BLaER1 treated with 17β-estradiol and CSF1 and Interleukin-3, amounts not matched to agents 10 nM and 100 nM (cell line): ENCODE results near the gene STAMBPL1.

Source experiments
- H3K27ac ChIP-seq, 11 experiments: shearing (Covaris generic); formaldehyde crosslinking; 2 replicates each; pipeline ENCODE4 v1.8.1; 2022
- H3K27me3 ChIP-seq, 11 experiments: shearing (Covaris generic); formaldehyde crosslinking; 2 replicates each; pipeline ENCODE4 v1.8.1; 2022
- H3K36me3 ChIP-seq, 11 experiments: shearing (Covaris generic); formaldehyde crosslinking; 2 replicates each; pipeline ENCODE4 v1.8.1; 2022
- H3K4me1 ChIP-seq, 10 experiments: shearing (Covaris generic); formaldehyde crosslinking; 2 replicates each; pipeline ENCODE4 v1.8.1; 2022
- H3K4me2 ChIP-seq, 11 experiments: shearing (Covaris generic); formaldehyde crosslinking; 2 replicates each; pipeline ENCODE4 v1.8.1; 2022
- H3K4me3 ChIP-seq, 10 experiments: shearing (Covaris generic); formaldehyde crosslinking; 2 replicates each; pipeline ENCODE4 v1.8.1; 2022
- H3K9ac ChIP-seq, 11 experiments: shearing (Covaris generic); formaldehyde crosslinking; 2 replicates each; pipeline ENCODE4 v1.8.1; 2022
- H3K9me3 ChIP-seq, 11 experiments: shearing (Covaris generic); formaldehyde crosslinking; replicated peaks in 1 of 11; 2 replicates each; pipeline ENCODE4 v1.8.1; 2022
- H4K20me1 ChIP-seq, 11 experiments: shearing (Covaris generic); formaldehyde crosslinking; 2 replicates each; pipeline ENCODE4 v1.8.1; 2022
- Cebpa-rat ChIP-seq, 11 experiments: shearing (Covaris generic); IDR thresholded peaks; 2 replicates each; pipeline ENCODE4 v1.8.1; 2022

The STAMBPL1 gene

DNA sequence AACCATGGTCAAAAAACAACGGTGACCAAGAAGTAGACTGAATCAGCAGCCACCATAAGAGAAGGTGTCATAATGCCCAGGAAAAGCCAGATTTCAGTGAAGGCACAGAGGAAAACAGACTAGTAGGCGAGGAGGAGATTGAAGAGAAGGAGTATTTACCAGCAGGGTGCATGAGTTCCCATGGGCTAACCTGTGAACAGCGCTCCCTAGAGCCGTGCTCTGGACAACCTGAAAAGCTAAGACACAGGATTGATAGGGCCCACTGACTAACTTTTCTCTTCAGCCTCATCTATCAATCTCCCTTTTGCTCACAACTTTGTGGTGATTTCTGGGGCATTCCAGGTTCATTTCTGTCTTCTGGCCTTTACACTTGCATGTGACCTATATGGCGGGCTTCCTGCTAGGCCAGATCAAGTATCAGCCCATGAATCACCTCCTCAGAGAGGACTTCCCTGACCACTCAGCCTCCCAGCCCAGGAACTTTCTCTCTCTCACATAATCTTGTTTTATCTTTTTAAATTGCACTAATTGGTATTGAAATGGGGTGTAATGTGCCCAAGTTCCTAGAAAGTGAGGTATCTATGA is 41.2 kb upstream of the STAMBPL1 start:
- H3K36me3 ChIP-seq, result no peaks in the 10 kb centered on the region
- no peak overlapping the region for H3K27ac ChIP-seq
- no peak overlapping the region for H3K4me3 ChIP-seq
- no peak for TF ChIP-seq Cebpa-rat (IDR thresholded peaks at IDR 0.05)
- no peak overlapping the region for H3K9ac ChIP-seq
- no peaks in the 10 kb centered on the region for H3K27me3 ChIP-seq
- 0 out of 22 replicates have a peak, but pooled peaks cover 0 to 11% (median 0%) of the 10 kb centered on the region in 11 experiments for H4K20me1 ChIP-seq
- peaks cover under 1 to 45% (median 1%) of the 10 kb centered on the region in 10 experiments; a peak in 10 of 20 replicates for H3K4me1 ChIP-seq
- H3K9me3 ChIP-seq, result no peaks in the 10 kb centered on the region
- peak overlapping the region in 2 of 11 experiments; percentile 1 to 52; a peak in 2 of 22 replicates for H3K4me2 ChIP-seq

DNA sequence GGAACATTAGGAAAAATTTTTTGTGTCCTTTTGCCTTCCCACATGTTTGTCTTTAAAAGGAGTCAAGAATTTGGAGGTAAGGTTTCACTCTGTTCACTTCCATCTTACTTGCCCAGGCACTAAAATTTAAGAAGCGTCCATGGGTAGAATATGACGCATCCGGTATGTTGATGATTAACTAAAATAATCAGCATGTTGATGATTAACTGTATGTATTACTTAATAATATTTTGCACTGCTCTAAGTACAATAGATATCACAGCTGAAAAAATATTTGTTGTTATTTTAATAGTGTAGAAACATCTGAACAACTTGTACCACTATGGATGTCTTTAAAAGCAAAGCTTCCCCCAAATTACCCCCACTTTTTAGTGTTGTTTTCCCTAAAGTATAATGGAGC is 39.9 kb upstream of the STAMBPL1 start:
- 0 out of 22 replicates have a peak, but pooled peaks cover 0 to 2% (median 0%) of the 10 kb centered on the region in 11 experiments for H4K20me1 ChIP-seq
- H3K27ac ChIP-seq, result no peak overlapping the region
- no peak overlapping the region for H3K4me3 ChIP-seq
- H3K27me3 ChIP-seq, result no peaks in the 10 kb centered on the region
- H3K4me2 ChIP-seq, result no peak overlapping the region
- H3K9ac ChIP-seq, result no peak overlapping the region
- no peaks in the 10 kb centered on the region for H3K9me3 ChIP-seq
- H3K4me1 ChIP-seq, result peaks cover 0 to 40% (median 0%) of the 10 kb centered on the region in 10 experiments; a peak in 4 of 20 replicates
- no peaks in the 10 kb centered on the region for H3K36me3 ChIP-seq
- no peak for TF ChIP-seq Cebpa-rat (IDR thresholded peaks at IDR 0.05)

DNA sequence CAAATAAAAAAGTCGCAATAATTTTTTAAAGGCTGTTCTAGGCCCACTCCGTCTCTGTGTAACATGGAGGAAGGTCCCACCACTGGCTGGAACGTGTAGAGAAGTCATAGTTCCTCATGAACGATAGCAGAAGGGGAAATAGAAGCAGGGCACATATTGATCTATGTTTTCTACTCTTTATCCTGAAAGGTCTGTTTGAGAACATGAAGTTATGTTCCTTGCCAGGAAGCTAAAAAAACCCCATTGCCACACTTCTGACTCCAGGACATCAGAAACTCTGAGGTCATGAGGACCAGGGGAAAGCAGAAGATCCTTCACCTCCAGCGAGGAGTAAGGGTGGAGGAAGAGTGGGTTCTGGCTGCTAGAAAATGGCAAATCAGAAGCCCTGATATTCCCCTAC is 39.2 kb upstream of the STAMBPL1 start:
- Histone ChIP-seq H3K27ac (no peak overlapping the region), H4K20me1 (no peaks in the 10 kb centered on the region), H3K9me3 (no peaks in the 10 kb centered on the region), H3K4me1 (peaks cover 0 to 38% (median 0%) of the 10 kb centered on the region in 10 experiments; a peak in 4 of 20 replicates), H3K27me3 (no peaks in the 10 kb centered on the region), H3K36me3 (no peaks in the 10 kb centered on the region), H3K4me2 (peak overlapping the region in 2 of 11 experiments; percentile 30 to 36; a peak in 4 of 22 replicates), H3K4me3 (no peak overlapping the region), H3K9ac (no peak overlapping the region)
- TF ChIP-seq Cebpa-rat (IDR thresholded peaks at IDR 0.05), result no peak

DNA sequence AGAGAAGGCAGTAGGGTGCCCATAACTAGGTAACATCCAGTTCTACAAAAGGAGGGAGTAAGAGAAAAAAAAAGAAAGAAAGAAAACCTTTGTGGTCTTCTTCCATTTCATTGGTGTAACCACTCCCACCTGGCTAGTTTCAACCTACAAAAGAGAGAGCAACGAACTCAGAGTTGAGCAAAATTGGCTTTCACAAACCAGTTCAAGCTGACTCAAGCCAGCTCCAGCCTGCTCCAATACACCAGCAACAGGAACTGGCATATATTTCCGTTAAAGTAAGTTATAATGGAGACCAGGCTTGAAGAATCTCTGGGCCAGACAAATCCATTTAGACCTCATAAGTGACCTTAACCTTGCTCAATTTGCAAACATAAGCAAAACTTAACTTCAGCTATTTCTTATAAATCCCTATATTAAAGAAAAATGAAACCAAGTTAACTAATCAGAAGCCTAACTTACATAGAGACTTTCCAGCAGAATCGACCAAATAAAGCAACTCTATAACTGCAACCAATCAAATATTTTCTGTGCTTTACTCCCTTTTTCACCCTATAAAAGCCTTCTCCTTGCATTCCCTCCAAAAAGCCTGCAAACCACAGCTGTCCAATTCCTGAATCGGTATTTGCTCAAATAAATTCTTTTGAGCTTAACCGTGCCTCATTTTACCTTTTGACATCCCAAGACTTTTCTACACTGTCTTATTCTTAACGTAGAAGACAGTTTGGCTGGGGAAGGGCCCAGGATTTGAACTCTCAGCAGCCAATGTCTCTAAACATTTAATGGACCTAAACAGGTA is 38.5 kb upstream of the STAMBPL1 start:
- Histone ChIP-seq H3K9ac (no peak overlapping the region), H3K27ac (no peak overlapping the region), H3K4me3 (no peak overlapping the region), H4K20me1 (no peaks in the 10 kb centered on the region), H3K4me1 (peaks cover 0 to 33% (median 0%) of the 10 kb centered on the region in 10 experiments; a peak in 4 of 20 replicates), H3K9me3 (peaks cover 0 to 6% (median 0%) of the 10 kb centered on the region in 11 experiments; a peak in 4 of 22 replicates), H3K4me2 (peak overlapping the region in 2 of 11 experiments; percentile 30 to 36; a peak in 4 of 22 replicates), H3K27me3 (no peaks in the 10 kb centered on the region), H3K36me3 (no peaks in the 10 kb centered on the region)
- TF ChIP-seq Cebpa-rat (IDR thresholded peaks at IDR 0.05), result no peak

DNA sequence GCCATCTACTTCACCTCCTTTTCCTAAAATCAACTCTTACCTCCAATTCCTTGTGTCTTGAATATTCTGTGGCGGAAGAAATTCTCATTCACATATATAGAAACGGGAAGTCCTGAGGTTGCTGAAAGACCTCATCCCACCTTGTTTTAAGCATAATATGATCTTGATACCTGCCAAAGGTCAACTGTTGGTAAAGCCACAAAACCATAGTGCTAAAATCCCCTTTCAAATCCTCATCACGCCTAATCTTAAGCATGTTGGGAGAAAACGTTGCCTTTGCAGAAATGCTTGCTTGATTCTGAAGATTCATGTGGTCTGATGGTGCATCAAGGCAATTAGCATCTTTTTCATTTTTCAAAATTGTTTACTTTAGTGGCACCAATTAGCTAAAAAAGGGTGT is 36.9 kb upstream of the STAMBPL1 start:
- Histone ChIP-seq H3K36me3 (no peaks in the 10 kb centered on the region), H3K27me3 (no peaks in the 10 kb centered on the region), H3K9me3 (peaks cover 0 to 8% (median 0%) of the 10 kb centered on the region in 11 experiments; a peak in 4 of 22 replicates), H3K4me1 (peaks cover 0 to 28% (median 0%) of the 10 kb centered on the region in 10 experiments; a peak in 7 of 20 replicates), H3K4me3 (no peak overlapping the region), H4K20me1 (no peaks in the 10 kb centered on the region), H3K9ac (no peak overlapping the region), H3K4me2 (no peak overlapping the region), H3K27ac (no peak overlapping the region)
- TF ChIP-seq Cebpa-rat (IDR thresholded peaks at IDR 0.05), result no peak

DNA sequence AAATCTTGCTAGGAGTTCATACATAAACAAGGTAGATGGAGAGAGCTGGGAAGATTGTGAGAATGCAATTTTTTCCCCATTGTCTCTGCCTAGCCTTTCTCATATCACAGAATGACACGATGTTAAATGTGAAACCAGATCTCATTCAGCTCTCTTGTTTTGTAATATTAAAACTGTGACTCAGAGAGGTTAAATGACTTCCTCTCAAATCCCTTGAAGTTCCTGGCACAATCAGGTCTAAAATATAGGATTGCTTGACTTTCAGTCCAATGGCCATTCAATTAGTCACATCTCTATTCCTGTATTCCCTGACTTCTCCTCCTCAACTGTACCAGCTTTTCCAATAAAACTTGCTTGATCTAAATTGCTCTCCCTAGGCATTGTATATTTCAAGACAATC is 31.5 kb upstream of the STAMBPL1 start:
- Histone ChIP-seq H3K4me3 (peak overlapping the region in 2 of 10 experiments; percentile 44 to 59; a peak in 3 of 20 replicates), H3K27me3 (no peaks in the 10 kb centered on the region), H3K27ac (peak overlapping the region in 2 of 11 experiments; percentile 14 to 49; a peak in 3 of 22 replicates), H4K20me1 (no peaks in the 10 kb centered on the region), H3K36me3 (no peaks in the 10 kb centered on the region), H3K4me2 (peak overlapping the region in 6 of 11 experiments; percentile 6 to 84 (median 55); a peak in 10 of 22 replicates), H3K4me1 (peaks cover 0 to 58% (median 17%) of the 10 kb centered on the region in 10 experiments; a peak in 11 of 20 replicates), H3K9ac (no peak overlapping the region), H3K9me3 (peaks cover 0 to 18% (median 0%) of the 10 kb centered on the region in 11 experiments; a peak in 8 of 22 replicates)
- TF ChIP-seq Cebpa-rat (IDR thresholded peaks at IDR 0.05), result no peak

DNA sequence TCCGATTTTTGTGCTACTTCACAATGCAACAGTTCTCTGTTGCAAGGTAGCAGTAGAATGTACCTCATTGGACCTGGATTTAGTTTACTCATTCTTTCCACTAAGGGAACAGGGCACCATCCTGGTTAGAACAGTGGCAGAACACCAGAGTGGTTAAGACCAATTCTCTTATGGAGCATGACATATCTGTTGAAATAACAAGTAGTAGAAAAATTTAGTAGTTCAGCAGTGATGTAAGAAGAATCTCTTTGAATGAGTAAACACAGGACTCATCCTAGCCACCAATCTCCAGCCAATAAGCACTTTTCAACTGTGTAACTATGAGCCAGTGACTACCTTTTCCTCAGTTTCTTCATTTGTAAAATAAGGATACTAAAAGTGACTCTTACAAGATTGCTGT is 30.8 kb upstream of the STAMBPL1 start:
- H3K4me1 ChIP-seq, result peaks cover 0 to 65% (median 17%) of the 10 kb centered on the region in 10 experiments; a peak in 11 of 20 replicates
- H3K4me2 ChIP-seq, result peak overlapping the region in 4 of 11 experiments; percentile 49 to 84 (median 70); a peak in 7 of 22 replicates
- H3K27me3 ChIP-seq, result no peaks in the 10 kb centered on the region
- peak overlapping the region in 1 of 11 experiments; percentile 14; a peak in 1 of 22 replicates for H3K27ac ChIP-seq
- H4K20me1 ChIP-seq, result no peaks in the 10 kb centered on the region
- no peak for TF ChIP-seq Cebpa-rat (IDR thresholded peaks at IDR 0.05)
- peak overlapping the region in 3 of 10 experiments; percentile 11 to 59 (median 44); a peak in 3 of 20 replicates for H3K4me3 ChIP-seq
- peaks cover 0 to 25% (median 0%) of the 10 kb centered on the region in 11 experiments; a peak in 8 of 22 replicates for H3K9me3 ChIP-seq
- no peaks in the 10 kb centered on the region for H3K36me3 ChIP-seq
- H3K9ac ChIP-seq, result peak overlapping the region in 1 of 11 experiments; percentile 35; a peak in 1 of 22 replicates

DNA sequence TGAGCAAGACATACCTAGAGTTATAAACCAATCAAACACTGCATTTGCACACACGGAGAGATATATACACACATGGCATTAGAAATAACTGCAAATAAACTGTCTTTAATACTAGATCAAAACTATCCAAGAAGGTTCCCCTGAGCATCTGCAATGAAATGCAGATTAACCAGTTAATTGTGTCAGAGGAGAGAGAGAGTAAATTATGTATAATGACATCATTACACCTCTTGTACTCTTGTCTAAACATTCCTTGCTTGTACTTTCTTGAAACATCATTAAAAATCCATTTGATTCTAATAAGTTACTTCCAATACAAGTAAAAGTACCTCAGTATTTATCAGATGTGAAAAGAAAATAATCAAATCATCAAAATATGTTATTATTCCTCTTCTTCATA is 29.3 kb upstream of the STAMBPL1 start:
- no peaks in the 10 kb centered on the region for H3K27me3 ChIP-seq
- no peaks in the 10 kb centered on the region for H3K36me3 ChIP-seq
- H4K20me1 ChIP-seq, result no peaks in the 10 kb centered on the region
- H3K9me3 ChIP-seq, result peaks cover 0 to 27% (median 0%) of the 10 kb centered on the region in 11 experiments; a peak in 8 of 22 replicates
- H3K9ac ChIP-seq, result peak overlapping the region in 2 of 11 experiments; percentile 35 to 57; a peak in 3 of 22 replicates
- TF ChIP-seq Cebpa-rat (IDR thresholded peaks at IDR 0.05), result no peak
- H3K4me1 ChIP-seq, result peaks cover 0 to 76% (median 17%) of the 10 kb centered on the region in 10 experiments; a peak in 11 of 20 replicates
- H3K27ac ChIP-seq, result 0 out of 22 replicates have a peak overlapping the region, but pooled peaks of 1 of the 11 experiments have one; percentile 26
- peak overlapping the region in 3 of 10 experiments; percentile 40 to 59 (median 44); a peak in 6 of 20 replicates for H3K4me3 ChIP-seq
- H3K4me2 ChIP-seq, result peak overlapping the region in 3 of 11 experiments; percentile 61 to 84 (median 78); a peak in 5 of 22 replicates
